ENCODE measurements around the gene PKDREJ. TPM values are rescaled to one million over a fixed set of nuclear protein-coding genes. Genes with fewer than 3 reads are reported as not detected.

Gene PKDREJ
- polyA plus RNA-seq, 1 donor (not counting 4 experiments of a cell fraction or from before 2014, with no cell fraction given), result 0.01 TPM

- no peaks in the 10 kb centered on the region for H4K20me1 ChIP-seq (ENCODE audit: control insufficient read depth, extremely low read depth, insufficient read depth, low read length)
- no peaks in the 10 kb centered on the region for H3K4me1 ChIP-seq (ENCODE audit: control insufficient read depth, extremely low read depth, insufficient read depth, low read length)
- no peak overlapping the region for H3K9ac ChIP-seq (ENCODE audit: control insufficient read depth, extremely low read depth, insufficient read depth, low read length)
- no peak overlapping the region for H3K27ac ChIP-seq (ENCODE audit: control insufficient read depth, insufficient read depth, low read length)
- H2AFZ ChIP-seq (ENCODE audit: control insufficient read depth, low read length), result no peak overlapping the region
- no peaks in the 10 kb centered on the region for H3K79me2 ChIP-seq (ENCODE audit: control insufficient read depth, insufficient read depth, low read length)
- no peak for DNase-seq (ENCODE audit: low read depth, low spot score)
- FAIRE-seq, result no peak
- H3K4me3 ChIP-seq (ENCODE audit: control insufficient read depth in 2 of 3, extremely low read depth in 1 of 3, insufficient read depth in 2 of 3, low read depth in 1 of 3, low read length in 3 of 3), result no peak overlapping the region
- dilution Hi-C loops (cut with MboI; ENCODE audit: extremely low pct_ligation_motif_present, low sequenced_read_pairs), result no loop called here
- peaks cover 2% of the 10 kb centered on the region for H3K9me1 ChIP-seq (ENCODE audit: control insufficient read depth, extremely low read depth, insufficient read depth, low read length)
- no peaks in the 10 kb centered on the region for H3K9me3 ChIP-seq (ENCODE audit: control insufficient read depth, low read depth, low read length)
- no peaks in the 10 kb centered on the region for H3K27me3 ChIP-seq (ENCODE audit: control insufficient read depth, extremely low read depth, insufficient read depth, low read length)
- no peak for TF ChIP-seq EZH2 (IDR thresholded peaks at IDR 0.05; ENCODE audit: low read length)
- no peaks in the 10 kb centered on the region for H3K36me3 ChIP-seq (ENCODE audit: control insufficient read depth in 2 of 2, extremely low read depth in 1 of 2, insufficient read depth in 2 of 2, low read length in 2 of 2)
- H3K4me2 ChIP-seq (ENCODE audit: control insufficient read depth, extremely low read depth, insufficient read depth, low read depth, low read length), result no peak overlapping the region
Observed at GRCh38 chr22:46229701-46230100, 33.4 kb downstream of the PKDREJ start.

GRCh38 chr22:46226577-46226976 lies 36.6 kb downstream of the PKDREJ start:
- Histone ChIP-seq H3K9me3 (ENCODE audit: control insufficient read depth, low read depth, low read length) (no peaks in the 10 kb centered on the region), H3K27ac (ENCODE audit: control insufficient read depth, insufficient read depth, low read length) (no peak overlapping the region), H3K4me2 (ENCODE audit: control insufficient read depth, extremely low read depth, insufficient read depth, low read depth, low read length) (no peak overlapping the region), H4K20me1 (ENCODE audit: control insufficient read depth, extremely low read depth, insufficient read depth, low read length) (no peaks in the 10 kb centered on the region), H3K9me1 (ENCODE audit: control insufficient read depth, extremely low read depth, insufficient read depth, low read length) (peaks cover 2% of the 10 kb centered on the region), H3K79me2 (ENCODE audit: control insufficient read depth, insufficient read depth, low read length) (no peaks in the 10 kb centered on the region), H3K4me1 (ENCODE audit: control insufficient read depth, extremely low read depth, insufficient read depth, low read length) (no peaks in the 10 kb centered on the region), H3K36me3 (ENCODE audit: control insufficient read depth in 2 of 2, extremely low read depth in 1 of 2, insufficient read depth in 2 of 2, low read length in 2 of 2) (no peaks in the 10 kb centered on the region), H2AFZ (ENCODE audit: control insufficient read depth, low read length) (no peak overlapping the region), H3K27me3 (ENCODE audit: control insufficient read depth, extremely low read depth, insufficient read depth, low read length) (no peaks in the 10 kb centered on the region), H3K4me3 (ENCODE audit: control insufficient read depth in 2 of 3, extremely low read depth in 1 of 3, insufficient read depth in 2 of 3, low read depth in 1 of 3, low read length in 3 of 3) (no peak overlapping the region), H3K9ac (ENCODE audit: control insufficient read depth, extremely low read depth, insufficient read depth, low read length) (no peak overlapping the region)
- dilution Hi-C loops (cut with MboI; ENCODE audit: extremely low pct_ligation_motif_present, low sequenced_read_pairs), result no loop called here
- TF ChIP-seq CTCF (optimal IDR thresholded peaks at IDR 0.05 in 1 of 3, IDR thresholded peaks at IDR 0.05 in 1 of 3, conservative IDR thresholded peaks at IDR 0.05 in 1 of 3; ENCODE audit: extremely low read depth in 1 of 3, insufficient read depth in 2 of 3, low read length in 3 of 3), result no peak
- TF ChIP-seq EZH2 (IDR thresholded peaks at IDR 0.05; ENCODE audit: low read length), result no peak
- DNase-seq (ENCODE audit: low read depth, low spot score) (no peak), FAIRE-seq (no peak)

- Histone ChIP-seq H3K4me2 (ENCODE audit: control insufficient read depth, extremely low read depth, insufficient read depth, low read depth, low read length) (no peak overlapping the region), H3K9me3 (ENCODE audit: control insufficient read depth, low read depth, low read length) (no peaks in the 10 kb centered on the region), H4K20me1 (ENCODE audit: control insufficient read depth, extremely low read depth, insufficient read depth, low read length) (no peaks in the 10 kb centered on the region), H3K27me3 (ENCODE audit: control insufficient read depth, extremely low read depth, insufficient read depth, low read length) (no peaks in the 10 kb centered on the region), H3K9me1 (ENCODE audit: control insufficient read depth, extremely low read depth, insufficient read depth, low read length) (peaks cover 2% of the 10 kb centered on the region), H2AFZ (ENCODE audit: control insufficient read depth, low read length) (no peak overlapping the region), H3K9ac (ENCODE audit: control insufficient read depth, extremely low read depth, insufficient read depth, low read length) (no peak overlapping the region), H3K4me1 (ENCODE audit: control insufficient read depth, extremely low read depth, insufficient read depth, low read length) (no peaks in the 10 kb centered on the region), H3K4me3 (ENCODE audit: control insufficient read depth in 2 of 3, extremely low read depth in 1 of 3, insufficient read depth in 2 of 3, low read depth in 1 of 3, low read length in 3 of 3) (no peak overlapping the region), H3K79me2 (ENCODE audit: control insufficient read depth, insufficient read depth, low read length) (no peaks in the 10 kb centered on the region), H3K27ac (ENCODE audit: control insufficient read depth, insufficient read depth, low read length) (no peak overlapping the region), H3K36me3 (ENCODE audit: control insufficient read depth in 2 of 2, extremely low read depth in 1 of 2, insufficient read depth in 2 of 2, low read length in 2 of 2) (peaks cover 0 to 3% of the 10 kb centered on the region in 2 experiments)
- dilution Hi-C loops (cut with MboI; ENCODE audit: extremely low pct_ligation_motif_present, low sequenced_read_pairs), result no loop called here
- no peak for FAIRE-seq
- DNase-seq (ENCODE audit: low read depth, low spot score), result no peak
- no peak for TF ChIP-seq CTCF (optimal IDR thresholded peaks at IDR 0.05 in 1 of 3, IDR thresholded peaks at IDR 0.05 in 1 of 3, conservative IDR thresholded peaks at IDR 0.05 in 1 of 3; ENCODE audit: extremely low read depth in 1 of 3, insufficient read depth in 2 of 3, low read length in 3 of 3)
- TF ChIP-seq EZH2 (IDR thresholded peaks at IDR 0.05; ENCODE audit: low read length), result no peak
Observed at GRCh38 chr22:46225631-46226030, 37.5 kb downstream of the PKDREJ start.

All from keratinocyte (primary cell).